HCT116 (cell line): ENCODE data around the gene RFX1. TPM values are rescaled to one million over a fixed set of nuclear protein-coding genes. Genes with fewer than 3 reads are reported as not detected.

Experiments used
- ATAC-seq: fragments of 200-7000 bp; cut with Tn5 transposase; 2 replicates; pipeline ENCODE4 v1.9.1; 2020; ENCODE audit warnings: mild to moderate bottlenecking, moderate library complexity
- BruUV-seq: library from RNA; stranded (reverse); fragments of 400-500 nt; replicated peaks from 2 replicates; lab custom pipeline; 2021; lab: Mats Ljungman, UMichigan
- CTCF ChIA-PET: fragments of 300-600 bp; sonication (Branson Sonifier 250); formaldehyde crosslinking; loops from one replicate; lab custom pipeline; 2021; ENCODE audit warnings: antibody characterized with exemption; lab: Charles Lee
- POLR2A ChIA-PET: fragments of 300-600, 350-600 bp; sonication (Branson Sonifier 250); formaldehyde crosslinking; loops from one replicate; lab custom pipeline; 2021; ENCODE audit warnings: antibody characterized with exemption; lab: Charles Lee
- RAD21 ChIA-PET, 2 experiments: fragments of 300-600 bp; sonication (Branson Sonifier 250); formaldehyde crosslinking; loops; one replicate each; lab custom pipeline; 2023; ENCODE audit warnings: low total read pairs in 2 of 2; ENCODE audit not compliant: uncharacterized antibody in 2 of 2, unreplicated experiment in 2 of 2, low non-redundant PET in 1 of 2; lab: Charles Lee
- DNase-seq: peaks from one replicate; pipeline ENCODE4 v3.0.0-alpha.2; 2010; ENCODE audit warnings: low read depth, low spot score
- H2AFZ ChIP-seq: fragments of 200-600 bp; shearing (Covaris generic), sonication (generic); 2 replicates; pipeline ENCODE4 v1.6.1; 2017; ENCODE audit warnings: low read depth, mixed run types, mixed read lengths, antibody characterized with exemption, low read length; ENCODE audit not compliant: poor library complexity, severe bottlenecking
- H3K27ac ChIP-seq: 2 replicates; pipeline ENCODE4 v1.5.1; 2012; ENCODE audit warnings: low read depth, low read length
- H3K27me3 ChIP-seq: fragments of 200-600 bp; sonication (generic); 2 replicates; pipeline ENCODE4 v1.6.1; 2016; ENCODE audit warnings: mixed run types, low read length, mixed read lengths; ENCODE audit not compliant: insufficient read depth
- H3K36me3 ChIP-seq, 2 experiments: fragments of 200-500 bp in 1 of 2; fragments of 200-600 bp in 1 of 2; sonication (Bioruptor generic) in 1 of 2; sonication (generic) in 1 of 2; 2 replicates each; pipeline versions ENCODE4 v1.5.1 to v1.6.1; 2014 to 2016; ENCODE audit warnings: low read length in 2 of 2, inconsistent platforms in 1 of 2, mixed read lengths in 1 of 2, mixed run types in 1 of 2; ENCODE audit not compliant: insufficient read depth in 2 of 2, control insufficient read depth in 1 of 2
- H3K4me1 ChIP-seq, 2 experiments: fragments of 200-600 bp in 1 of 2; sonication (generic) in 1 of 2; 2 replicates each; pipeline versions ENCODE4 v1.5.1 to v1.6.1; 2012 to 2017; ENCODE audit warnings: low read length in 2 of 2, inconsistent platforms in 1 of 2, mild to moderate bottlenecking in 1 of 2, mixed read lengths in 1 of 2, mixed run types in 1 of 2, moderate library complexity in 1 of 2; ENCODE audit not compliant: insufficient read depth in 2 of 2, control insufficient read depth in 1 of 2
- H3K4me2 ChIP-seq: fragments of 200-600 bp; sonication (generic); 2 replicates; pipeline ENCODE4 v1.6.1; 2017; ENCODE audit warnings: mixed run types, low read length, mixed read lengths
- H3K4me3 ChIP-seq, 2 experiments: fragments of 200-600 bp in 1 of 2; sonication (generic) in 1 of 2; replicated peaks in 1 of 2; 2 replicates each; pipeline ENCODE4 v1.5.1; 2011 to 2016; ENCODE audit warnings: low read length in 2 of 2, control low read depth in 1 of 2, low read depth in 1 of 2, mild to moderate bottlenecking in 1 of 2, mixed read lengths in 1 of 2, mixed run types in 1 of 2
- H3K79me2 ChIP-seq: fragments of 200-600 bp; sonication (generic); 2 replicates; pipeline ENCODE4 v1.6.1; 2017; ENCODE audit warnings: mild to moderate bottlenecking, mixed run types, low read length, moderate library complexity, mixed read lengths; ENCODE audit not compliant: insufficient read depth
- H3K9ac ChIP-seq: fragments of 200-600 bp; sonication (generic); 2 replicates; pipeline ENCODE4 v1.6.1; 2016; ENCODE audit warnings: low read length, mixed read lengths
- H3K9me2 ChIP-seq: fragments of 200-600 bp; sonication (generic), shearing (Covaris generic); 2 replicates; pipeline ENCODE4 v1.6.1; 2017; ENCODE audit warnings: mixed run types, mild to moderate bottlenecking, moderate library complexity; ENCODE audit not compliant: insufficient read depth
- H3K9me3 ChIP-seq, 2 experiments: fragments of 200-500 bp in 1 of 2; fragments of 200-600 bp in 1 of 2; sonication (Bioruptor generic) in 1 of 2; sonication (generic) in 1 of 2; 2 replicates each; pipeline ENCODE4 v1.6.1; 2014 to 2017; ENCODE audit warnings: low read length in 2 of 2, mixed read lengths in 2 of 2, inconsistent platforms in 1 of 2, low read depth in 1 of 2, mild to moderate bottlenecking in 1 of 2, mixed run types in 1 of 2, moderate library complexity in 1 of 2; ENCODE audit not compliant: control insufficient read depth in 1 of 2, insufficient read depth in 1 of 2
- H4K20me1 ChIP-seq: fragments of 200-600 bp; sonication (generic), shearing (Covaris generic); 2 replicates; pipeline ENCODE4 v1.6.1; 2017; ENCODE audit warnings: mixed run types, mild to moderate bottlenecking, moderate library complexity; ENCODE audit not compliant: insufficient read depth
- EGR1 ChIP-seq: IDR thresholded peaks from 2 replicates; pipeline ENCODE4 v1.6.1; 2012; ENCODE audit warnings: low read depth
- ELF1 ChIP-seq: IDR thresholded peaks from 2 replicates; pipeline ENCODE4 v1.6.1; 2012; ENCODE audit warnings: low read depth, borderline replicate concordance
- EZH2phosphoT487 ChIP-seq: fragments of 200-600 bp; IDR thresholded peaks from 2 replicates; pipeline ENCODE4 v1.6.1; 2018; ENCODE audit warnings: antibody characterized with exemption, borderline replicate concordance
- JUND ChIP-seq: IDR thresholded peaks from 2 replicates; pipeline ENCODE4 v1.6.1; 2012
- POLR2A ChIP-seq: IDR thresholded peaks from 2 replicates; pipeline ENCODE4 v1.7.0; 2011; ENCODE audit warnings: borderline replicate concordance; ENCODE audit not compliant: insufficient read depth, insufficient read length; ENCODE audit errors: extremely low read depth
- RAD21 ChIP-seq: IDR thresholded peaks from 2 replicates; pipeline ENCODE4 v1.6.1; 2012; ENCODE audit warnings: low read depth, mild to moderate bottlenecking
- SIN3A ChIP-seq: IDR thresholded peaks from 2 replicates; pipeline ENCODE4 v1.6.1; 2012; ENCODE audit warnings: low read depth
- ZFX ChIP-seq: fragments of 450-650 bp; IDR thresholded peaks from 2 replicates; pipeline ENCODE4 v1.6.1; 2017
- intact Hi-C: fragments of 100-400 bp; cut with micrococcal nuclease; formaldehyde crosslinking; loops from 2 replicates; pipeline ENCODE4 v1.10.0; 2022
- total RNA-seq: library from RNA; stranded (reverse); gene quantifications from one replicate; pipeline ENCODE4 v1.2.1, GENCODE V29; 2021; ENCODE audit not compliant: unreplicated experiment
- TF ChIP-seq, protein P1 (sequence below): IDR thresholded peaks from 2 replicates; pipeline ENCODE4 v1.6.1; 2012
- TF ChIP-seq, protein P2 (sequence below): IDR thresholded peaks from 2 replicates; pipeline ENCODE4 v1.6.1; 2011; ENCODE audit warnings: mild to moderate bottlenecking, low read length, moderate library complexity; ENCODE audit not compliant: insufficient replicate concordance; ENCODE audit errors: extremely low read depth

RFX1 gene
- total RNA-seq, 1 experiment from 2014 or later: 16.3 TPM

DNA sequence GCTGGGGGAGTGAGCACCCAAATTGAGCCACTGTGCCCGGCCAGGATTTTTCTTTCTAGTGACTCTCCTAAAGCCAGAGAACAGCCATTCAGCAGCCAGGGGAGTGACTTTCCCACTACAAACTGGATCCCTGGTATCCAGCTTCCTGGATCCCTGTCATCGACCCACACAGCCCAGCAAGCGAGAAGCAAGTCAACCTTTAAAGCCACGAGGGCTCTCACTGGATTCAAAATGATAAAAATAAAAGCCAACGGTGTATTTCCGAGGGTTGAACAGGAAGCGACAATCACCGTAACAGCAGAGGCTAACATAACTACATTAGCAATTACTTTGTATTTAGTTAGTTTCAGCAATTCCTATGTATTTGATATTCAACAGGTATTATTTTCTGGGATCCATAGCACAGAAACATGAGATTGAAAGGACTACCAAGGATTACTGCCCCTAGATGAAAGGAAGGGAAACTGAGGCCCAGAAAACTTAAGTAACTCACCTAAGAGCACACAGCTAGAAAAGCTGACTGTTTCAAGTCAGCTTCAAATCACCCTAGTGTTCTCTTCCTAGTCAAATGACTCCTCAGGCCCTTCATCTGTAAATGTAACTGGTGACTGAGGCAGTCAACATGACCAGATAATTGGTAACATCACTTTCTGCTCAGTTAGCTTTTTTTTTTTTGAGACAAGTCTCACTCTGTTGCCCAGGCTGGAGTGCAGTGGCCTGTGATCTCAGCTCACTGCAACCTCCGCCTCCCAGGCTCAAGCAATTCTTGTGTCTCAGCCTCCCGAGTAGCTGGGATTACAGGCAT lies 2.7 kb downstream of the RFX1 start:
- DNase-seq: no peak
- Histone ChIP-seq H4K20me1 (no peaks in the 10 kb centered on the region), H3K4me3 (no peak overlapping the region), H3K9me2 (no peaks in the 10 kb centered on the region), H3K4me2 (no peak overlapping the region), H2AFZ (no peak overlapping the region), H3K4me1 (peaks cover 5 to 21% of the 10 kb centered on the region in 2 experiments; a peak in 3 of 4 replicates), H3K9me3 (peaks cover 6 to 7% of the 10 kb centered on the region in 2 experiments; a peak in 2 of 4 replicates), H3K36me3 (0 out of 4 replicates have a peak, but pooled peaks cover 0 to 10% of the 10 kb centered on the region in 2 experiments), H3K27me3 (no peaks in the 10 kb centered on the region), H3K27ac (no peak overlapping the region), H3K9ac (no peak overlapping the region), H3K79me2 (peaks cover 9% of the 10 kb centered on the region; the same call in 1 of the 2 replicates)
- TF ChIP-seq JUND (no peak), RAD21 (no peak)
- no peak for ATAC-seq
- POLR2A ChIA-PET: no interaction called here
- no TSS peak for BruUV-seq
- intact Hi-C loops: loop anchor here (2.0 kb wide), 1 partner anchor 51 kb away; the partner anchor contains the start of gene DCAF15
- RAD21 ChIA-PET: no interaction called here
- CTCF ChIA-PET: no interaction called here

- RAD21 ChIA-PET: interaction anchor here in 1 of 2 experiments (0.6 kb wide), 1 partner anchor 41 kb away, joined by 7 read pairs; no protein-coding TSS in a partner anchor
- POLR2A ChIA-PET: no interaction called here
- Histone ChIP-seq H3K9me3 (peaks cover 6 to 7% of the 10 kb centered on the region in 2 experiments; a peak in 2 of 4 replicates), H3K9ac (no peak overlapping the region), H4K20me1 (no peaks in the 10 kb centered on the region), H3K4me2 (no peak overlapping the region), H3K36me3 (0 out of 4 replicates have a peak, but pooled peaks cover 0 to 10% of the 10 kb centered on the region in 2 experiments), H3K4me1 (peaks cover 5 to 21% of the 10 kb centered on the region in 2 experiments; a peak in 3 of 4 replicates), H3K4me3 (no peak overlapping the region)
- no peak for ATAC-seq
- intact Hi-C loops: no loop called here
- BruUV-seq: no TSS peak
- no peak for DNase-seq
- no peak for TF ChIP-seq EZH2phosphoT487
- TF ChIP-seq POLR2A: no peak
- TF ChIP-seq, protein P1, sequence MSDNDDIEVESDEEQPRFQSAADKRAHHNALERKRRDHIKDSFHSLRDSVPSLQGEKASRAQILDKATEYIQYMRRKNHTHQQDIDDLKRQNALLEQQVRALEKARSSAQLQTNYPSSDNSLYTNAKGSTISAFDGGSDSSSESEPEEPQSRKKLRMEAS: no peak
- TF ChIP-seq ELF1: no peak
- no peak for TF ChIP-seq SIN3A
- TF ChIP-seq EGR1: no peak
- TF ChIP-seq JUND: no peak
- TF ChIP-seq, protein P2, sequence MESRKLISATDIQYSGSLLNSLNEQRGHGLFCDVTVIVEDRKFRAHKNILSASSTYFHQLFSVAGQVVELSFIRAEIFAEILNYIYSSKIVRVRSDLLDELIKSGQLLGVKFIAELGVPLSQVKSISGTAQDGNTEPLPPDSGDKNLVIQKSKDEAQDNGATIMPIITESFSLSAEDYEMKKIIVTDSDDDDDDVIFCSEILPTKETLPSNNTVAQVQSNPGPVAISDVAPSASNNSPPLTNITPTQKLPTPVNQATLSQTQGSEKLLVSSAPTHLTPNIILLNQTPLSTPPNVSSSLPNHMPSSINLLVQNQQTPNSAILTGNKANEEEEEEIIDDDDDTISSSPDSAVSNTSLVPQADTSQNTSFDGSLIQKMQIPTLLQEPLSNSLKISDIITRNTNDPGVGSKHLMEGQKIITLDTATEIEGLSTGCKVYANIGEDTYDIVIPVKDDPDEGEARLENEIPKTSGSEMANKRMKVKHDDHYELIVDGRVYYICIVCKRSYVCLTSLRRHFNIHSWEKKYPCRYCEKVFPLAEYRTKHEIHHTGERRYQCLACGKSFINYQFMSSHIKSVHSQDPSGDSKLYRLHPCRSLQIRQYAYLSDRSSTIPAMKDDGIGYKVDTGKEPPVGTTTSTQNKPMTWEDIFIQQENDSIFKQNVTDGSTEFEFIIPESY: no peak
- no peak for TF ChIP-seq ZFX
- TF ChIP-seq, all 23 proteins: peak for 0
- CTCF ChIA-PET: no interaction called here
- Histone ChIP-seq H2AFZ (no peak overlapping the region), H3K79me2 (peaks cover 9% of the 10 kb centered on the region; the same call in 1 of the 2 replicates), H3K9me2 (no peaks in the 10 kb centered on the region), H3K27ac (no peak overlapping the region), H3K27me3 (no peaks in the 10 kb centered on the region)
Measured at GRCh38 chr19:14002571-14003250, 3.4 kb downstream of the RFX1 start.
